Upper lobe of left lung (tissue), 4 donors: Measurements from ENCODE around the gene PLK5.
A peak's percentile ranks its signal among the peaks of the same experiment; 100 is the strongest.

Experiments
- CTCF ChIP-seq, 6 experiments: fragments of 450-650 bp in 4 of 6; fragments of 200-600 bp in 2 of 6; sonication (generic) in 2 of 6; IDR thresholded peaks; one replicate each; pipeline ENCODE4 v1.5.1; 2016 to 2019; ENCODE audit warnings: antibody characterized with exemption in 6 of 6
- POLR2A ChIP-seq, 4 donors: fragments of 450-650 bp; IDR thresholded peaks; one replicate each; pipeline ENCODE4 v1.5.1; 2016 to 2017; ENCODE audit warnings: antibody characterized with exemption in 4 of 4, mild to moderate bottlenecking in 2 of 4

GRCh38 chr19:1478934-1479707, 44.8 kb upstream of the PLK5 start, which contains the start of gene C19orf25:
- TF ChIP-seq CTCF (IDR thresholded peaks at IDR 0.05), result peak in 2 of 6 experiments; percentile 14 to 32
- peak in 2 of 4 donors; percentile 54 to 86 for TF ChIP-seq POLR2A (IDR thresholded peaks at IDR 0.05)
